Transverse colon (tissue), 4 donors: ENCODE measurements around the gene FDPS. TPM values are rescaled to one million over a fixed set of nuclear protein-coding genes. Genes with fewer than 3 reads are reported as not detected.

Experiments used
- DNase-seq: peaks from one replicate; pipeline ENCODE4 v3.0.0-alpha.2; 2019
- H3K27ac ChIP-seq, 4 donors: fragments of 200-600 bp; sonication (generic); 2 replicates each; pipeline ENCODE4 v1.5.1; 2016 to 2018; ENCODE audit warnings: inconsistent platforms in 4 of 4
- H3K27me3 ChIP-seq: fragments of 200-600 bp; sonication (generic); 2 replicates; pipeline ENCODE4 v1.5.1; 2017; ENCODE audit warnings: inconsistent platforms
- H3K36me3 ChIP-seq, 4 donors: fragments of 200-600 bp; sonication (generic); 2 replicates each; pipeline ENCODE4 v1.5.1; 2017 to 2019; ENCODE audit warnings: inconsistent platforms in 4 of 4
- H3K4me1 ChIP-seq, 4 donors: fragments of 200-600 bp; sonication (generic); 2 replicates each; pipeline ENCODE4 v1.5.1; 2017 to 2020; ENCODE audit warnings: inconsistent platforms in 4 of 4
- H3K4me3 ChIP-seq, 4 donors: fragments of 200-600 bp; sonication (generic); 1 replicate in 1 of 4; 2 replicates in 3 of 4; pipeline versions ENCODE4 v1.5.1 to v1.6.1; 2017 to 2019; ENCODE audit warnings: inconsistent platforms in 4 of 4
- H3K9me3 ChIP-seq, 2 donors: fragments of 200-600 bp; sonication (generic); 2 replicates each; pipeline ENCODE4 v1.5.1; 2017 to 2019; ENCODE audit warnings: inconsistent platforms in 2 of 2
- EP300 ChIP-seq: sonication (generic); formaldehyde crosslinking; IDR thresholded peaks from one replicate; pipeline ENCODE4 v1.6.1; 2017; ENCODE audit warnings: antibody characterized with exemption, low read depth
- POLR2A ChIP-seq: fragments of 450-650 bp; IDR thresholded peaks from one replicate; pipeline ENCODE4 v1.6.1; 2016; ENCODE audit warnings: antibody characterized with exemption, mild to moderate bottlenecking, moderate library complexity
- POLR2AphosphoS5 ChIP-seq, 3 donors: sonication (generic); formaldehyde crosslinking; IDR thresholded peaks; one replicate each; pipeline ENCODE4 v1.6.1; 2016; ENCODE audit warnings: antibody characterized with exemption in 3 of 3
- WGBS, 2 donors: methylation state at CpG; one replicate each; pipeline ENCODE4 v1.1.5; 2018; ENCODE audit warnings: low coverage in 1 of 2; 5-methylcytosine and 5-hydroxymethylcytosine counted together
- in situ Hi-C, 4 donors: fragments of 200-750 bp; cut with MboI; loops; one replicate each; pipeline versions ENCODE4 v1.15.0 to v1.15.1; 2017; ENCODE audit warnings: low sequenced_read_pairs in 3 of 4, low pct_ligation_motif_present in 1 of 4, low pct_unique_long_range_greater_than_20kb in 1 of 4
- intact Hi-C: fragments of 100-400 bp; cut with DNase I; formaldehyde crosslinking; loops from one replicate; pipeline ENCODE4 v1.15.1; 2023; ENCODE audit warnings: low total_unique reads
- total RNA-seq, 4 donors: library from RNA; depleted of rRNA; stranded (reverse); fragments of >200 nt; gene quantifications; one replicate each; pipeline ENCODE4 v1.1.0, GENCODE V29; 2016
- TF ChIP-seq, protein P1 (sequence below), 5 experiments: fragments of 200-600 bp in 3 of 5; fragments of 450-650 bp in 2 of 5; sonication (generic) in 3 of 5; IDR thresholded peaks; 1 replicate in 2 of 5; 2 replicates in 3 of 5; pipeline ENCODE4 v1.5.1; 2016 to 2017; ENCODE audit warnings: antibody characterized with exemption in 5 of 5, inconsistent platforms in 3 of 5, mild to moderate bottlenecking in 2 of 5, moderate library complexity in 1 of 5

The FDPS gene
- total RNA-seq, 4 donors from 2014 or later, result 73.7 to 158 (median 104) TPM

DNA sequence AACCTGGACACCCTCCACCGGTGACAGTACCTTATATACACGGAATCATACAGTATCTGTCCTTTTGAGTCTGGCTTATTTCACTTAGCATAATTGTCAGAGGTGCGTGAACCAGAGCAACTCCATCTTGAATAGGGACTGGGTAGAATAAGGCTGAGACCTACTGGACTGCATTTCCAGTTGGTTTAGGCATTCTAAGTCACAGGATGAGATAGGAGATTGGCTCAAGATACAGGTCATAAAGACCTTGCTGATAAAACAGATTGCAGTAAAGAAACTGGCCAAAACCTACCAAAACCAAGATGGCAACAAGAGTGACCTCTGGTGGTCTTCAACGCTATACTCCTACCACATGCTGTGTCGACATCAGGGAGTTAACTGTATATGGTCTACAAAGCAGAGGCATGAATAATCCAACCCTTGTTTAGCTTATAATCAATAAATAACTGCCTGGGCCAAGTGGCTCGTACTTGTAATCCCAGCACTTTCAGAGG is 1.4 kb upstream of the FDPS start:
- Histone ChIP-seq H3K9me3 (no peaks in the 10 kb centered on the region), H3K4me3 (no peak overlapping the region), H3K27me3 (no peaks in the 10 kb centered on the region), H3K36me3 (no peaks in the 10 kb centered on the region), H3K4me1 (peaks cover 10 to 35% (median 20%) of the 10 kb centered on the region in 4 donors), H3K27ac (peak overlapping the region in 3 of 4 donors; percentile 91 to 94 (median 94))
- intact Hi-C loops (no loop called here), in situ Hi-C loops (no loop called here)
- no peak for DNase-seq
- TF ChIP-seq POLR2AphosphoS5 (IDR thresholded peaks at IDR 0.05), result no peak
- TF ChIP-seq, protein P1, sequence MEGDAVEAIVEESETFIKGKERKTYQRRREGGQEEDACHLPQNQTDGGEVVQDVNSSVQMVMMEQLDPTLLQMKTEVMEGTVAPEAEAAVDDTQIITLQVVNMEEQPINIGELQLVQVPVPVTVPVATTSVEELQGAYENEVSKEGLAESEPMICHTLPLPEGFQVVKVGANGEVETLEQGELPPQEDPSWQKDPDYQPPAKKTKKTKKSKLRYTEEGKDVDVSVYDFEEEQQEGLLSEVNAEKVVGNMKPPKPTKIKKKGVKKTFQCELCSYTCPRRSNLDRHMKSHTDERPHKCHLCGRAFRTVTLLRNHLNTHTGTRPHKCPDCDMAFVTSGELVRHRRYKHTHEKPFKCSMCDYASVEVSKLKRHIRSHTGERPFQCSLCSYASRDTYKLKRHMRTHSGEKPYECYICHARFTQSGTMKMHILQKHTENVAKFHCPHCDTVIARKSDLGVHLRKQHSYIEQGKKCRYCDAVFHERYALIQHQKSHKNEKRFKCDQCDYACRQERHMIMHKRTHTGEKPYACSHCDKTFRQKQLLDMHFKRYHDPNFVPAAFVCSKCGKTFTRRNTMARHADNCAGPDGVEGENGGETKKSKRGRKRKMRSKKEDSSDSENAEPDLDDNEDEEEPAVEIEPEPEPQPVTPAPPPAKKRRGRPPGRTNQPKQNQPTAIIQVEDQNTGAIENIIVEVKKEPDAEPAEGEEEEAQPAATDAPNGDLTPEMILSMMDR (IDR thresholded peaks at IDR 0.05), result peak in 2 of 5 experiments; percentile 15 to 16
- WGBS, 2 donors, result 68 to 69% methylated on average over 4 to 6 of the region's 6 CpGs

DNA sequence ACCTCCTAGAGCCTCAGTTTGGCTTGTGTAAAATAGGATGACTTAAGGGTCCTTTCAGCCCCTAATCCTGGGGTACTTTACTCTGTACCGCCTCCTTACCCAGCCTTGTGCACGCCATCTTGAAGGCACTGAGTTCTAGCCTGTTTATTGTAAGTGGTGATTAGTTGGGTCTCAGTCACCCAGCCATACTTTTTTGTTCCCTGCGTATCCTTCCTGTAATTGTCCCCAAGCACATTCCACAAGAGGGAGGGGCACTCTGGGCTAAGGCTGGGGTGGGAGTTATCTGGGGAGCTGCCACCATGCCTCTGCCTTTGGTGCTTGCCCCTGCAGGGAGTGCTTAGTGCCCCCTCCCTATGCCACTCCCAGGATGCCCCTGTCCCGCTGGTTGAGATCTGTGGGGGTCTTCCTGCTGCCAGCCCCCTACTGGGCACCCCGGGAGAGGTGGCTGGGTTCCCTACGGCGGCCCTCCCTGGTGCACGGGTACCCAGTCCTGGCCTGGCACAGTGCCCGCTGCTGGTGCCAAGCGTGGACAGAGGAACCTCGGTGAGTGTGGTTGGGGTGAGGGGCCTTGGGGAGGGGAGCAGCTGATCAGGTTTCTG is 856 bp downstream of the FDPS start:
- no peaks in the 10 kb centered on the region for H3K36me3 ChIP-seq
- in situ Hi-C loops, result loop anchor here in 2 of 4 donors (10.0 kb wide), 1 partner anchor 55 kb away; the partner anchor contains the start of gene ENTREP3 (in 2 of the 2)
- intact Hi-C loops, result no loop called here
- H3K4me1 ChIP-seq, result peaks cover 10 to 33% (median 20%) of the 10 kb centered on the region in 4 donors
- TF ChIP-seq, protein P1 (IDR thresholded peaks at IDR 0.05), result no peak
- no peak for TF ChIP-seq EP300
- TF ChIP-seq POLR2A, result no peak
- H3K27ac ChIP-seq, result peak overlapping the region; percentile 91 to 94 (median 94)
- peak; percentile 49 for DNase-seq
- 0 to 9% methylated on average over 2 to 8 of the region's 11 CpGs for WGBS, 2 donors
- H3K4me3 ChIP-seq, result peak overlapping the region; percentile 64 to 94 (median 80)
- H3K27me3 ChIP-seq, result no peaks in the 10 kb centered on the region
- H3K9me3 ChIP-seq, result no peaks in the 10 kb centered on the region

GRCh38 chr1:155313261-155313660 is 4.6 kb downstream of the FDPS start:
- intact Hi-C loops, result no loop called here
- TF ChIP-seq POLR2AphosphoS5 (IDR thresholded peaks at IDR 0.05), result no peak
- TF ChIP-seq EP300, result no peak
- TF ChIP-seq, protein P1 (IDR thresholded peaks at IDR 0.05), result no peak
- TF ChIP-seq POLR2A, result no peak
- 92 to 94% methylated on average over 2 to 8 of the region's 8 CpGs for WGBS, 2 donors
- no peak for DNase-seq
- H3K9me3 ChIP-seq, result no peaks in the 10 kb centered on the region
- no peak overlapping the region for H3K27ac ChIP-seq
- H3K4me3 ChIP-seq, result no peak overlapping the region
- no peaks in the 10 kb centered on the region for H3K27me3 ChIP-seq
- no peaks in the 10 kb centered on the region for H3K36me3 ChIP-seq
- H3K4me1 ChIP-seq, result peaks cover 4 to 30% (median 23%) of the 10 kb centered on the region in 4 donors
- in situ Hi-C loops, result loop anchor here in 2 of 4 donors (10.0 kb wide), 1 partner anchor 58 kb away; the partner anchor contains the start of gene ENTREP3 (in 2 of the 2)

DNA sequence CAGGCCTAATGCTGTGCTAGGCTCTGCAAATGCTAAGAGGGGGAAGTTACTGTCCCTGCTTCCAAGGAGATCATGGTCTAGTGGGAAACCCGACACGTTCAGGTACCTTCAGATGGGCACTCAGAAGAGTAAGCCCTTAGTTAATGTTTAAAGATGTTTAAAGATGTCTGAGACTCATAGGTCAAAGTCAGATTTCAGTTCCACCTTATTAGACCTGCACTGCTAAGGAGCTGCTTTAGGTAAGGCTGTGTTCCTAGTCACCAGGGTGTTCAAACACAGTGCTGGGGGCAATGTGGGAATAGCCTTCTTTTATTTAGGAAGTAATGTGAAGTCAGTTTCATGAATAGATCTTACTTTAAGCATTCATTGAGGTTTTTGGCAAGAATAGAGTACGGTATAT is 8.3 kb downstream of the FDPS start:
- 15 to 61% methylated on average over 2 to 3 of the region's 3 CpGs for WGBS, 2 donors
- intact Hi-C loops (no loop called here), in situ Hi-C loops (loop anchor here in 2 of 4 donors (10.0 kb wide), 1 partner anchor 62 kb away; the partner anchor contains the start of gene ENTREP3 (in 2 of the 2))
- H3K9me3 ChIP-seq, result no peaks in the 10 kb centered on the region
- no peak for DNase-seq
- H3K4me3 ChIP-seq, result no peak overlapping the region
- no peaks in the 10 kb centered on the region for H3K36me3 ChIP-seq
- TF ChIP-seq POLR2AphosphoS5 (IDR thresholded peaks at IDR 0.05), result no peak
- no peak for TF ChIP-seq POLR2A
- TF ChIP-seq, protein P1 (IDR thresholded peaks at IDR 0.05), result no peak
- TF ChIP-seq EP300, result no peak
- H3K27ac ChIP-seq, result peak overlapping the region; percentile 21 to 34 (median 28)
- peaks cover 7 to 30% (median 22%) of the 10 kb centered on the region in 4 donors for H3K4me1 ChIP-seq
- H3K27me3 ChIP-seq, result no peaks in the 10 kb centered on the region
